WTC11 (cell line): Measurements from ENCODE around the gene DRGX.

Experiments
- NR1H2 ChIP-seq: sonication (generic); formaldehyde crosslinking; IDR thresholded peaks from 2 replicates; pipeline ENCODE4 v1.9.0; 2021; ENCODE audit warnings: mild to moderate bottlenecking, moderate library complexity, missing genetic modification reagents
- ZNF138 ChIP-seq: sonication (generic); formaldehyde crosslinking; conservative IDR thresholded peaks from 2 replicates; pipeline ENCODE4 v1.8.1; 2022; ENCODE audit warnings: mild to moderate bottlenecking, moderate library complexity, missing genetic modification reagents
- TF ChIP-seq, protein P1 (sequence below): fragments of 200-600 bp; IDR thresholded peaks from 2 replicates; pipeline ENCODE4 v1.8.0; 2022; ENCODE audit warnings: antibody characterized with exemption

- TF ChIP-seq NR1H2 (CRISPR knock-in tag) (no peak), ZNF138 (no peak)
- TF ChIP-seq, protein P1, sequence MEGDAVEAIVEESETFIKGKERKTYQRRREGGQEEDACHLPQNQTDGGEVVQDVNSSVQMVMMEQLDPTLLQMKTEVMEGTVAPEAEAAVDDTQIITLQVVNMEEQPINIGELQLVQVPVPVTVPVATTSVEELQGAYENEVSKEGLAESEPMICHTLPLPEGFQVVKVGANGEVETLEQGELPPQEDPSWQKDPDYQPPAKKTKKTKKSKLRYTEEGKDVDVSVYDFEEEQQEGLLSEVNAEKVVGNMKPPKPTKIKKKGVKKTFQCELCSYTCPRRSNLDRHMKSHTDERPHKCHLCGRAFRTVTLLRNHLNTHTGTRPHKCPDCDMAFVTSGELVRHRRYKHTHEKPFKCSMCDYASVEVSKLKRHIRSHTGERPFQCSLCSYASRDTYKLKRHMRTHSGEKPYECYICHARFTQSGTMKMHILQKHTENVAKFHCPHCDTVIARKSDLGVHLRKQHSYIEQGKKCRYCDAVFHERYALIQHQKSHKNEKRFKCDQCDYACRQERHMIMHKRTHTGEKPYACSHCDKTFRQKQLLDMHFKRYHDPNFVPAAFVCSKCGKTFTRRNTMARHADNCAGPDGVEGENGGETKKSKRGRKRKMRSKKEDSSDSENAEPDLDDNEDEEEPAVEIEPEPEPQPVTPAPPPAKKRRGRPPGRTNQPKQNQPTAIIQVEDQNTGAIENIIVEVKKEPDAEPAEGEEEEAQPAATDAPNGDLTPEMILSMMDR, result no peak
Measured at GRCh38 chr10:49383853-49384252, 12.0 kb downstream of the DRGX start.
